GDM1 (cell line): ENCODE measurements around the gene ARRDC1.
"Not testable (repeated sequence)": the region's sequence is repeated elsewhere in the genome, so short reads cannot be mapped to it uniquely, and the experiment has no call there.

Experiments used
- DNase-seq: peaks from one replicate; lab custom pipeline; 2025; lab: John Stamatoyannopoulos, UW

ARRDC1 gene

GRCh38 chr9:137605121-137606004 lies at the start of gene ARRDC1:
Gene ARRDC1, plus strand, starts transcription at chr9:137605686. Its CDS starts 32 bp downstream, at chr9:137605718.
- DNase-seq = peak; percentile 90

GRCh38 chr9:137556069-137556838 lies 49.2 kb upstream of the ARRDC1 start:
- DNase-seq = no peak

GRCh38 chr9:137558127-137558526 lies 47.4 kb upstream of the ARRDC1 start:
- DNase-seq = no peak

GRCh38 chr9:137564134-137564533 lies 41.4 kb upstream of the ARRDC1 start:
- DNase-seq = no peak

GRCh38 chr9:137564817-137565411 lies 40.6 kb upstream of the ARRDC1 start:
- DNase-seq = no peak

GRCh38 chr9:137568445-137568844 lies 37.0 kb upstream of the ARRDC1 start:
- not testable (repeated sequence) for DNase-seq

- no peak for DNase-seq
Measured at GRCh38 chr9:137569609-137570203, 35.8 kb upstream of the ARRDC1 start.

- DNase-seq = no peak
Measured at GRCh38 chr9:137570566-137570965, 34.9 kb upstream of the ARRDC1 start.

GRCh38 chr9:137574192-137574591 lies 31.3 kb upstream of the ARRDC1 start:
- DNase-seq = no peak

- no peak for DNase-seq
Measured at GRCh38 chr9:137575364-137575715, 30.1 kb upstream of the ARRDC1 start.

GRCh38 chr9:137575716-137576411 lies 29.6 kb upstream of the ARRDC1 start:
- no peak for DNase-seq

- peak; percentile 83 for DNase-seq
Measured at GRCh38 chr9:137578518-137579258, 26.8 kb upstream of the ARRDC1 start, which contains the start of gene DPH7. Gene DPH7, minus strand, starts transcription at chr9:137578925. Its CDS starts 148 bp downstream, at chr9:137578777.

- DNase-seq = no peak
Measured at GRCh38 chr9:137579259-137579604, 26.3 kb upstream of the ARRDC1 start.

- no peak for DNase-seq
Measured at GRCh38 chr9:137580209-137580953, 25.1 kb upstream of the ARRDC1 start.

- DNase-seq = no peak
Measured at GRCh38 chr9:137580954-137581322, 24.5 kb upstream of the ARRDC1 start.

- DNase-seq = no peak
Measured at GRCh38 chr9:137581361-137582285, 23.9 kb upstream of the ARRDC1 start.

- peak; percentile 4 for DNase-seq
Measured at GRCh38 chr9:137582286-137582860, 23.1 kb upstream of the ARRDC1 start.

GRCh38 chr9:137583347-137583746 lies 22.1 kb upstream of the ARRDC1 start:
- DNase-seq = no peak

- no peak for DNase-seq
Measured at GRCh38 chr9:137583957-137584356, 21.5 kb upstream of the ARRDC1 start.
